Type B pancreatic cell (in vitro differentiated cells): Measurements from ENCODE around the gene NR6A1. TPM values are rescaled to one million over a fixed set of nuclear protein-coding genes. Genes with fewer than 3 reads are reported as not detected.

Experiments used
- DNase-seq: peaks from one replicate; pipeline ENCODE4 v3.0.0; 2021; ENCODE audit warnings: mixed read lengths; ENCODE audit not compliant: unreplicated experiment; ENCODE audit errors: extremely low spot score
- H3K27ac Mint-ChIP-seq: 2 replicates; pipeline ENCODE4 v1.8.0; 2021; ENCODE audit warnings: mild to moderate bottlenecking, mixed read lengths
- H3K27me3 Mint-ChIP-seq: 2 replicates; pipeline ENCODE4 v1.8.0; 2021; ENCODE audit warnings: mixed read lengths
- H3K36me3 Mint-ChIP-seq: 2 replicates; pipeline ENCODE4 v1.8.0; 2021; ENCODE audit warnings: mixed read lengths
- H3K4me1 Mint-ChIP-seq: one replicate; pipeline ENCODE4 v1.8.0; 2021; ENCODE audit warnings: mixed read lengths; ENCODE audit not compliant: unreplicated experiment
- H3K4me3 Mint-ChIP-seq: 2 replicates; pipeline ENCODE4 v1.8.0; 2021; ENCODE audit warnings: mild to moderate bottlenecking, mixed read lengths
- H3K9me3 Mint-ChIP-seq: 2 replicates; pipeline ENCODE4 v1.8.0; 2021; ENCODE audit warnings: mixed read lengths
- CTCF ChIP-seq: fragments of 200-600 bp; sonication (generic); conservative IDR thresholded peaks from 2 replicates; pipeline ENCODE4 v1.5.0; 2021; ENCODE audit warnings: antibody characterized with exemption, mild to moderate bottlenecking
- total RNA-seq: library from RNA; stranded (reverse); gene quantifications from 2 replicates; pipeline ENCODE4 v1.2.1, GENCODE V29; 2021; ENCODE audit warnings: low replicate concordance

NR6A1 gene
- total RNA-seq, 1 donor from 2014 or later = 10.0 TPM

DNA sequence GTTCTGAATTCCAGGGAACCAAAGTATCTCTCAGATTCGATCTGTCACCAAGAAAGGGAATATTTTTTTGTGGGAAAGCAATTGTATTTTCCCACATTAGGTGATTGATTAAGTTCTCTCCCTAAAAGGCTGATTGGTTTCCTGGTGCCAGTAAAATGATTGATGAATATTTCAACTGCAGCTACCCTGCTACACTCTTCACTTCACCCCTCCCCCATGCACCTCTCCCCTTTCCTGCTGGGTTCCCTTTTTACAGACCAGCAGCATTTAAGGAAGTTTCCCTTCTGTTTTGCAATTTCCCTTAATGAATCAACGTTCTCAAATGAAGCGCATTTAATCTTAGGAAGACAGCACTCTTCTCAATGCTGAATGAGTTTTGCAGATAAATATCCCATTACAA, 13.1 kb downstream of the NR6A1 start:
- Mint-ChIP-seq H3K27ac (no peak overlapping the region), H3K27me3 (peaks cover 4% of the 10 kb centered on the region), H3K4me3 (peak overlapping the region; percentile 61), H3K4me1 (peaks cover 55% of the 10 kb centered on the region), H3K36me3 (no peaks in the 10 kb centered on the region), H3K9me3 (no peaks in the 10 kb centered on the region)
- DNase-seq = no peak
- TF ChIP-seq CTCF = no peak

GRCh38 chr9:124757616-124758015, 13.5 kb downstream of the NR6A1 start:
- TF ChIP-seq CTCF = no peak
- Mint-ChIP-seq H3K27me3 (peaks cover 4% of the 10 kb centered on the region), H3K9me3 (no peaks in the 10 kb centered on the region), H3K36me3 (no peaks in the 10 kb centered on the region), H3K4me3 (peak overlapping the region; percentile 61), H3K4me1 (peaks cover 58% of the 10 kb centered on the region), H3K27ac (no peak overlapping the region)
- DNase-seq = no peak

- Mint-ChIP-seq H3K27me3 (no peaks in the 10 kb centered on the region), H3K4me1 (peaks cover 55% of the 10 kb centered on the region), H3K27ac (no peak overlapping the region), H3K36me3 (no peaks in the 10 kb centered on the region), H3K9me3 (no peaks in the 10 kb centered on the region), H3K4me3 (no peak overlapping the region)
- TF ChIP-seq CTCF = no peak
- DNase-seq = no peak
Measured at GRCh38 chr9:124756011-124756410, 15.1 kb downstream of the NR6A1 start.

- TF ChIP-seq CTCF = no peak
Measured at GRCh38 chr9:124755061-124755460, 16.1 kb downstream of the NR6A1 start.

DNA sequence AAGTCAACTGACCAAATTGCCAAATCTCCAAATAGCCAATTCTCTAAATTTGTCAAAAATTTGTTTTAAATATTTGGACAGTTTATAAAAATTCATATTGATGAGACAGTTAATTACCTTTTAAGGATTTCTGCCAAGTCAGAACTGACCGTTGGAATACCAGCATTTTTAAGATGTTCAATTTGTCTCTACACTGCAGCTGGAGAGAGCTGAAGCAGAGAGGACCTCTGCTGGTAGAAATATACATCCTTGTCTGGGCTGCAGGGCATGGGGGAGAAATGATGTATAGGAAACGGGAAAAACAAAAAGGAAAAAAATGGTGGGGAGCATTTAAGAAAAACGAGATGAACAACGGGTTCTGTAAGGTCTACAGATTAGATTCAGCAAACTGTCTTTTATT, 16.8 kb downstream of the NR6A1 start:
- Mint-ChIP-seq H3K27ac (no peak overlapping the region), H3K9me3 (no peaks in the 10 kb centered on the region)

More at GRCh38 chr9:124755061-124755460, 16.1 kb downstream of the NR6A1 start:
- H3K9me3 Mint-ChIP-seq = no peaks in the 10 kb centered on the region
- DNase-seq = no peak
- peaks cover 53% of the 10 kb centered on the region for H3K4me1 Mint-ChIP-seq
- H3K27me3 Mint-ChIP-seq = no peaks in the 10 kb centered on the region
- H3K4me3 Mint-ChIP-seq = no peak overlapping the region
- H3K27ac Mint-ChIP-seq = no peak overlapping the region
- H3K36me3 Mint-ChIP-seq = no peaks in the 10 kb centered on the region

More for the DNA sequence above, 16.8 kb downstream of the NR6A1 start:
- Mint-ChIP-seq H3K36me3 (no peaks in the 10 kb centered on the region), H3K4me1 (peaks cover 51% of the 10 kb centered on the region), H3K27me3 (no peaks in the 10 kb centered on the region), H3K4me3 (no peak overlapping the region)
- no peak for DNase-seq
- TF ChIP-seq CTCF = peak; percentile 66
